NCI-H2227 treated with DMSO at 0.1 percent for 48 hours (cell line): ENCODE measurements around the gene UBAP1L.

Experiments used
- DNase-seq: peaks from one replicate; lab custom pipeline; 2025; lab: John Stamatoyannopoulos, UW

The UBAP1L gene

GRCh38 chr15:65042776-65043327 is 72.1 kb downstream of the UBAP1L start:
- no peak for DNase-seq
